Keratinocyte (primary cell): ENCODE data around the gene IFNA5.

Experiments used
- EZH2 ChIP-seq: IDR thresholded peaks from one replicate; pipeline ENCODE4 v1.6.1; 2012; ENCODE audit warnings: inconsistent platforms, mild to moderate bottlenecking, low read length, moderate library complexity
- TF ChIP-seq, protein P1 (sequence below), 3 experiments: IDR thresholded peaks in 1 of 3; conservative IDR thresholded peaks in 1 of 3; optimal IDR thresholded peaks in 1 of 3; 2 replicates in 2 of 3; 3 replicates in 1 of 3; pipeline versions ENCODE3 to v1.5.1; 2011; ENCODE audit warnings: low read length in 3 of 3, mild to moderate bottlenecking in 3 of 3, moderate library complexity in 2 of 3, control low read depth in 1 of 3, inconsistent platforms in 1 of 3; ENCODE audit not compliant: insufficient read depth in 2 of 3; ENCODE audit errors: extremely low read depth in 1 of 3

DNA sequence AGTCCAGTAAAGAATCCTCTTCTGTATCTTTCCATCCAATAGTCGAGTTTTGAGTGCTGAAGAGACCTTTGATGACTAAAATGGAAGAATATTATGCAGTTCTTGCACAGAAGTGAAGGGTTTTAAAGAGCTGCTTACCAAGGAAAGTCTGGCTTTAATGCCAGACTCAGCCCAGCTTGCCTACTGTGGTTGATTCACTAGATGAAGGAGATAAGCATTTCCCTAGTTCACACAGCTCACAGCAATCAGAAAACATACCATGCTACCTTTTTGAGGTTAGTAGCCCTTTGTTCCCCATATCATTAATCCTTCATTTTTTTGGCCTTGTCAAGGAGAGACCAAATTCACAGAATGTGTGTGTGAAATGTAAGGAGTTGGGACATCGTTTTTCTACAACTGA lies 15.3 kb downstream of the IFNA5 start:
- TF ChIP-seq, protein P1, sequence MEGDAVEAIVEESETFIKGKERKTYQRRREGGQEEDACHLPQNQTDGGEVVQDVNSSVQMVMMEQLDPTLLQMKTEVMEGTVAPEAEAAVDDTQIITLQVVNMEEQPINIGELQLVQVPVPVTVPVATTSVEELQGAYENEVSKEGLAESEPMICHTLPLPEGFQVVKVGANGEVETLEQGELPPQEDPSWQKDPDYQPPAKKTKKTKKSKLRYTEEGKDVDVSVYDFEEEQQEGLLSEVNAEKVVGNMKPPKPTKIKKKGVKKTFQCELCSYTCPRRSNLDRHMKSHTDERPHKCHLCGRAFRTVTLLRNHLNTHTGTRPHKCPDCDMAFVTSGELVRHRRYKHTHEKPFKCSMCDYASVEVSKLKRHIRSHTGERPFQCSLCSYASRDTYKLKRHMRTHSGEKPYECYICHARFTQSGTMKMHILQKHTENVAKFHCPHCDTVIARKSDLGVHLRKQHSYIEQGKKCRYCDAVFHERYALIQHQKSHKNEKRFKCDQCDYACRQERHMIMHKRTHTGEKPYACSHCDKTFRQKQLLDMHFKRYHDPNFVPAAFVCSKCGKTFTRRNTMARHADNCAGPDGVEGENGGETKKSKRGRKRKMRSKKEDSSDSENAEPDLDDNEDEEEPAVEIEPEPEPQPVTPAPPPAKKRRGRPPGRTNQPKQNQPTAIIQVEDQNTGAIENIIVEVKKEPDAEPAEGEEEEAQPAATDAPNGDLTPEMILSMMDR (optimal IDR thresholded peaks at IDR 0.05 in 1 of 3, IDR thresholded peaks at IDR 0.05 in 1 of 3, conservative IDR thresholded peaks at IDR 0.05 in 1 of 3; ENCODE audit: extremely low read depth in 1 of 3, insufficient read depth in 2 of 3, low read length in 3 of 3): no peak
- TF ChIP-seq EZH2: no peak
